ENCODE results near the gene KRT85.

KRT85 gene

DNA sequence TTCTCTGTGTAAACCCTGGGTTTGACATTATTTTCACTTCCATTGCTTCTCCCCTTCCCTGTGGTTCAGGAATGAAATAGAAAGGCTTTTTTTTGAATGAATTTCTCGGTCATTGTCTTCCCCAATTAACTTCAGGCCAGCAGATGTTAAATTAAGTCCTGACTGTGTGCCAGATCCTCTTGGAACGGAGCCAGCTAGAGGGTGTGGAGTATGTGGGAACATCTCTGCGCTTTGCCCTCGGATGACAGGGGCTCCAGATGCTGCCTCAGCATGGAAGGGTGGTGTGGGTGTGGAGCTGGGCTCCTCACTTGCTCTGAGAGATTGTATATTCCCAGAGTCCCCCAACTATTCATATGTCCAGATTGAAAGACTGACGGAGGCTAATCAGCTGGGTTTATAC, 13.1 kb downstream of the KRT85 start:
- Histone ChIP-seq H3K4me3 (replicated peaks; ENCODE audit: low read depth, low read length) (no peak overlapping the region), H3K27me3 (replicated peaks; ENCODE audit: control insufficient read depth, insufficient read depth, low read length) (peaks cover 1% of the 10 kb centered on the region), H3K36me3 (ENCODE audit: control insufficient read depth, insufficient read depth, low read length) (no peaks in the 10 kb centered on the region)
- no peak for DNase-seq (ENCODE audit: extremely low read depth, insufficient read length)
- TF ChIP-seq, protein P1, sequence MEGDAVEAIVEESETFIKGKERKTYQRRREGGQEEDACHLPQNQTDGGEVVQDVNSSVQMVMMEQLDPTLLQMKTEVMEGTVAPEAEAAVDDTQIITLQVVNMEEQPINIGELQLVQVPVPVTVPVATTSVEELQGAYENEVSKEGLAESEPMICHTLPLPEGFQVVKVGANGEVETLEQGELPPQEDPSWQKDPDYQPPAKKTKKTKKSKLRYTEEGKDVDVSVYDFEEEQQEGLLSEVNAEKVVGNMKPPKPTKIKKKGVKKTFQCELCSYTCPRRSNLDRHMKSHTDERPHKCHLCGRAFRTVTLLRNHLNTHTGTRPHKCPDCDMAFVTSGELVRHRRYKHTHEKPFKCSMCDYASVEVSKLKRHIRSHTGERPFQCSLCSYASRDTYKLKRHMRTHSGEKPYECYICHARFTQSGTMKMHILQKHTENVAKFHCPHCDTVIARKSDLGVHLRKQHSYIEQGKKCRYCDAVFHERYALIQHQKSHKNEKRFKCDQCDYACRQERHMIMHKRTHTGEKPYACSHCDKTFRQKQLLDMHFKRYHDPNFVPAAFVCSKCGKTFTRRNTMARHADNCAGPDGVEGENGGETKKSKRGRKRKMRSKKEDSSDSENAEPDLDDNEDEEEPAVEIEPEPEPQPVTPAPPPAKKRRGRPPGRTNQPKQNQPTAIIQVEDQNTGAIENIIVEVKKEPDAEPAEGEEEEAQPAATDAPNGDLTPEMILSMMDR (IDR thresholded peaks at IDR 0.05; ENCODE audit: insufficient read depth, low read length, poor library complexity, severe bottlenecking) = no peak

GRCh38 chr12:52353766-52354165, 13.5 kb downstream of the KRT85 start:
- Histone ChIP-seq H3K27me3 (replicated peaks; ENCODE audit: control insufficient read depth, insufficient read depth, low read length) (peaks cover 1% of the 10 kb centered on the region), H3K36me3 (ENCODE audit: control insufficient read depth, insufficient read depth, low read length) (no peaks in the 10 kb centered on the region), H3K4me3 (replicated peaks; ENCODE audit: low read depth, low read length) (no peak overlapping the region)
- DNase-seq (ENCODE audit: extremely low read depth, insufficient read length) = no peak
- TF ChIP-seq, protein P1 (IDR thresholded peaks at IDR 0.05; ENCODE audit: insufficient read depth, low read length, poor library complexity, severe bottlenecking) = no peak

- TF ChIP-seq, protein P1 (IDR thresholded peaks at IDR 0.05; ENCODE audit: insufficient read depth, low read length, poor library complexity, severe bottlenecking) = no peak
- Histone ChIP-seq H3K36me3 (ENCODE audit: control insufficient read depth, insufficient read depth, low read length) (no peaks in the 10 kb centered on the region), H3K27me3 (replicated peaks; ENCODE audit: control insufficient read depth, insufficient read depth, low read length) (peaks cover 1% of the 10 kb centered on the region), H3K4me3 (replicated peaks; ENCODE audit: low read depth, low read length) (no peak overlapping the region)
- DNase-seq (ENCODE audit: extremely low read depth, insufficient read length) = no peak
These were observed 14.3 kb downstream of the KRT85 start for GRCh38 chr12:52352951-52353350.

- H3K36me3 ChIP-seq (ENCODE audit: control insufficient read depth, insufficient read depth, low read length) = no peaks in the 10 kb centered on the region
- peaks cover 1% of the 10 kb centered on the region for H3K27me3 ChIP-seq (replicated peaks; ENCODE audit: control insufficient read depth, insufficient read depth, low read length)
- TF ChIP-seq, protein P1 (IDR thresholded peaks at IDR 0.05; ENCODE audit: insufficient read depth, low read length, poor library complexity, severe bottlenecking) = no peak
- no peak overlapping the region for H3K4me3 ChIP-seq (replicated peaks; ENCODE audit: low read depth, low read length)
- DNase-seq (ENCODE audit: extremely low read depth, insufficient read length) = no peak
These were observed 15.9 kb downstream of the KRT85 start for GRCh38 chr12:52351196-52352059.

DNA sequence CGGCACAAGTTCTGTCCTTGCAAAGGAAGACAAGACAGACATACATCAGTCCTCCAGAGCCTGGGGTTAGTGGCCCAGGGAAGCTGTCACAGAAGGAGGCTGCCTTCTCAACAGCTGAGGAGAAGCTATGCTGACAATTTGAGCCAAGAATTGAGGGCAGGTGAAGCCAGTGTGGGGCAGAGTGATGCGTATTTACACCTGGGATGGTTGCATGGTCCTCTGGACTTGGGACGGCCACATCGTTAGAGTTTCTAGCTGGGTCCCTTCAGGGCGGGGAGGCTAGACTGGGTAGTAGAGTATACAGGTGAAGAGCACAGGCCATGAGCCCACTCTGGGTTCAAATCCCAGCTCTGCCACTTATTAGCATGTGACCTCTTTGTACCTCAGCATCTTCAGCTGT, 16.5 kb downstream of the KRT85 start:
- Histone ChIP-seq H3K27me3 (replicated peaks; ENCODE audit: control insufficient read depth, insufficient read depth, low read length) (peaks cover 1% of the 10 kb centered on the region), H3K4me3 (replicated peaks; ENCODE audit: low read depth, low read length) (no peak overlapping the region), H3K36me3 (ENCODE audit: control insufficient read depth, insufficient read depth, low read length) (no peaks in the 10 kb centered on the region)
- TF ChIP-seq, protein P1 (IDR thresholded peaks at IDR 0.05; ENCODE audit: insufficient read depth, low read length, poor library complexity, severe bottlenecking) = no peak
- DNase-seq (ENCODE audit: extremely low read depth, insufficient read length) = no peak
